GM03348 (cell line): Measurements from ENCODE around the gene TGFBR1.
A peak's percentile ranks its signal among the peaks of the same experiment; 100 is the strongest.

Experiments
- DNase-seq: peaks from one replicate; pipeline ENCODE4 v3.0.0; 2012; ENCODE audit warnings: low spot score

TGFBR1 gene

GRCh38 chr9:99137225-99137624 is 32.3 kb downstream of the TGFBR1 start:
- DNase-seq = no peak

DNA sequence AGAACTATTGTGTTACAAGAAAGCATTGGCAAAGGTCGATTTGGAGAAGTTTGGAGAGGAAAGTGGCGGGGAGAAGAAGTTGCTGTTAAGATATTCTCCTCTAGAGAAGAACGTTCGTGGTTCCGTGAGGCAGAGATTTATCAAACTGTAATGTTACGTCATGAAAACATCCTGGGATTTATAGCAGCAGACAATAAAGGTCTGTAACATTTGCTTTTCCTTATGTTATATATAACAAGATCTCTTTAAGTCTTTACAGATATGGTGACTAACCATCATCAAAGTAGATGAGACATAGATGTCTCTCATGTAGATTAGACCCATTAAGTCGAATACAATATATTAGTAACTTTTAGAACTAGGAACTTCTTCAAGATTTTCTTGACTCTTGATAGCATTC is 33.0 kb downstream of the TGFBR1 start:
- no peak for DNase-seq

DNA sequence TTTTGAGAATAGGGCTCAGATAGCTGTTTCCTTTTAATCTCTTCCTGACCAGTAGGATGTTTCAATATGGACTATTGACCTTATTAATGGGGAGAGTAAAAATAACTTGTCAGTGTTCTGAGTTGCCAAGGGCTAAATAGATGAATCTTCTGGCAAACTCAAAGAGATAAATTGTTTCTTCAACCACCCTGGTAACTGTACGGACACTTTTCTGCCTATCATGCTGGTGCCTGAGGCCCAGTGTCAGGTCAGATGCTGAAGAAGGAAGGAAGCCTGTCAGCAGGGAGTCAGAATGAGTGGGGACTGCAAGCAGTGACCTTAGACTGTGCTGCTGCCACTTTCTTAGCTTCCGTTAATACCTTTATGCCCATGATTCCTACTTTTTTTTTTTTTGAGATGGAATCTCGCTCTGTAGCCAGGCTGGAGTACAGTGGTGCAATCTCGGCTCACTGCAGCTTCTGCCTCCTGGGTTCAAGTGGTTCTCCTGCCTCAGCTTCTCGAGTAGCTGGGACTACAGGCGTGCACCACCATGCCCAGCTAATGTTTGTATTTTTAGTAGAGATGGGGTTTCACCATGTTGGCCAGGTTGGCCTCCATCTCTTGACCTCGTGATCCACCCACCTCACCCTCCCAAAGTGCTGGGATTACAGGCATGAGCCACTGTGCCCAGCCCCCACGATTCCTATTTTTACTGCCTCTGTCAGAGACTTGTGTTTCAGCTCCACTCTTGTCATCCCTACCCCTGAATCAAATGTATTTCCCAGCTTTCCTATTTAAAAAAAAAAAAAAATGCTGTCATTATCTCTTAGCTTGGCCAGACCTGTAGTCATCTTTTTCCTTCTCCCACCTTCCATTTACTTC is 33.7 kb downstream of the TGFBR1 start:
- DNase-seq = no peak

DNA sequence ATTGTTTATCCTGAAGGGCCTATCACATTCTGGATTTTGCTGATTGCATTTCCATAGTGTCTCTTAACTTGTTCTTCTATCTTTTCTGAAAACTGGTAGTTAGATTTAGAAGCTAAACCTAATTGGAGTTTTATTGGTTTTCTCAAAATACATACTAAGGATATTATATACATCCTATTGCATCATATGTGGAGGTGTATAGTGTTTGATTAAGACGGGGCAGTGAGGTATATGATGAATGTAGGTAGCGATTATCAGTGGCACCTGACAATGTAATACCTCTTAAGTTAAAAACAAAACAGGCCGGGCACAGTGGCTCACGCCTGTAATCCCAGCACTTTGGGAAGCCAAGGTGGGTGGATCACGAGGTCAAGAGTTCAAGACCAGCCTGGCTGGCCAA is 35.0 kb downstream of the TGFBR1 start:
- DNase-seq = no peak

GRCh38 chr9:99140685-99141314 is 35.9 kb downstream of the TGFBR1 start:
- DNase-seq = peak; percentile 68

GRCh38 chr9:99141849-99142248 is 36.9 kb downstream of the TGFBR1 start:
- no peak for DNase-seq

- DNase-seq = no peak
Measured at GRCh38 chr9:99142275-99142674, 37.4 kb downstream of the TGFBR1 start.

DNA sequence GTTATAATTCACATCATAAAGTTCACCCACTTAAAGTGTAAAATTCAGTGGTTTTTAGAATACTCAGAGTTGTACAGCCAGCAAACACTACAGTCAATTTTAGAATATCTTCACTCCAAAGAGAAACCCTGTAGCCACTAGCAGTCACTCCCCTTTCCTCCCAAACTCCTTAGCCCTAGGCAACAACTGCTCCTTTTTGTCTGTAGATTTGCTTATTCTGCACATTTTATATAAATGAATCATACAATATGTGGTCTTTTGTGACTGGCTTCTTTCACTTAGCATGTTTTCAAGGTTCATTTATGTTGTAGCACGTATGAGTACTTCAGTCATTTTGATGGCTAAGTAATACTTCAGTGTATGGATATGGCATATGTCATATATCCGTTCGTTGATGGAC is 38.7 kb downstream of the TGFBR1 start:
- DNase-seq = no peak

DNA sequence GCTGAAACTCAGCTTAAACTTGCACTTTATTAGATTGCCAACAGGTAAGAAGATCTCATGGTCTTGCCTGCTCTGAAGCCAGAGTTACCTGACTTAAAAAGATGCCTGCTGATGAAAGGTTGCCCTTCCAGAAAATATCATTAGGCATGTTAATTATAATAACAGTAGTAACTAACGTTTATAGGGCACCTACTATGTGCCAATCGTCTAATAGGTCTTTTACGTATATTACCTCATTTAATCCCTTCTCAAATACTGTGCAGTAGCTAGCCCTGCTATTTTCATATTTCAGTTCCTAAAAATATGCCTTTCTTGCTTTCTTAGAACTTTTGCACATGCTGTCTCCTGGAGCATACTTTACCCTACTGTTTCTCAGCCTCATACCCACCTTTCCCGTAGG is 40.1 kb downstream of the TGFBR1 start:
- DNase-seq = no peak

DNA sequence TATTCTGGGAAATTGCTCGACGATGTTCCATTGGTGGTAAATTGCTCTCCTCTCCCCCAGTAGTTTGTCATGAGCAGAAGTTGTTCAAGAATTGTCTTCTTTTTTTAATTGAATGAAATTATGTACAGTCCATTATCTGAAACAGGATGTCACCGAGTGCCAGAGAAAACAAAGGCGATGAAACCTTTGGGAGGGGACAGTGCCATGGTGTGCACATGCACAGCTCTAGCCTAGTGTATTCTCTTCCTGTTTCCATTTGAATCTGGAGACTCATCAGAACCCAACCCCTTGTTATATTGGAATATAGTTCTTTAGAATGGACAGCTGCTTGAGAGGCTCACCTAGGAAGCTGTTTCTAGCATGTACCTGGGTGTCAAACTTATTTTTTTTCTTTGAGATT is 41.7 kb downstream of the TGFBR1 start:
- DNase-seq = no peak

- no peak for DNase-seq
Measured at GRCh38 chr9:99147177-99147576, 42.3 kb downstream of the TGFBR1 start.

GRCh38 chr9:99150451-99151171 is 45.7 kb downstream of the TGFBR1 start:
- DNase-seq = no peak

DNA sequence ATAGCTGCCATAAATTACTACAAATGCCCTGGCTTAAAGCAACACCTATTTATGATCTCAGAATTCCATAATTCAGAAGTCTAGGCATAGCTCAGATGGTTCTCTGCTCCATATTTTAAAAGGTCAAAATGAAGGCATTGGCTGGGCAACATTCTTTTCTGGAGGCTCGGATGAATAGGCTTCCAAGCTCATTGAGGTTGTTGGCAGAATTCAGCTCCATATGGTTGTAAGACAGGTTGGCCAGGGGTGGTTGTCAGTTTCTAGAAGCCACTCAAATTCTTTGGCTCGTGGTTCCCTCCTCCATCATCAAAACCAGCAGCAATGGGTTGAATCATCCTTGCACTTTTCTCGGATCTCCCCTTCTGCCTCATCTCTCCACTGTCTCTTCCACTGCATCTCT is 49.4 kb downstream of the TGFBR1 start:
- DNase-seq = no peak

GRCh38 chr9:99155736-99156135 is 50.8 kb downstream of the TGFBR1 start:
- DNase-seq = no peak

DNA sequence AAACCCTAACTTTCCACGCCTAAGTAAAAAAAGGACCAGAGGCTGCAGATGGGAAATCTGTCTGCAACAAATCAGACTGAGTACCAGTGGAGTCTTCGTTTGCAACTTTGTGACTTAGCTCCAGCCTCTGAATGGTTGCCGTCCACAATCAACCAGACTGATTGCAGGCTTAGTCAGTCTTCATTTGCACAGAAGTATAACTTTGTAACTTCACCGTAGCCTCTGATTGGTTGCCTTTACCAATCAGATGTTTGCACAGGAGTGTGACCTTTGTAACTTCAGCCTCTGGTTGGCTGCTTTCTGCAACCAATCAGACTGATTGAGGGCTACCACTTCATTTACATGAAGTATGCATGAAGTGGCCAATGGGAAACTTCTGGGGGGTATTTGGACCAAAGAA is 53.7 kb downstream of the TGFBR1 start:
- DNase-seq = no peak

DNA sequence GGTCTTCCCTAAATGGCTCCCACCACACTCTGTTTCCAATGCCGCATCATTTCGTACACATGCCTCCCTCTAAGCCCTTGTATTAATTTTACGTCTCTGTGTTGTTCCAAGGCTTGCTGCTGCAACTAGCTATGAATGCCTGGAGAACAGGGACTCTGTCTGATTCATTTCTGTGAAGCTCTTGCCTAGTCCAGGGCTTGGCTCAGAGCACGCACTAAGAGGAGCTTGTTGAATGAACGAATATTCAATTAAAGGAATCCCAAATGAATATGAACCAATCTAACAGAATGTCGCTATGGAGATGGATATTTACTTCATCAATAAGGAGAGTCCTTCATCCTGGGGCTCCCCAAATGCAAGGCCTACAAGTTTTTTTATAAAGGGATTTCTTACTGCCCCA is 55.3 kb downstream of the TGFBR1 start:
- DNase-seq = no peak

- peak; percentile 64 for DNase-seq
Measured at GRCh38 chr9:99162759-99163364, 57.9 kb downstream of the TGFBR1 start.

- no peak for DNase-seq
Measured at GRCh38 chr9:99166149-99166548, 61.2 kb downstream of the TGFBR1 start.

- no peak for DNase-seq
Measured at GRCh38 chr9:99167119-99167518, 62.2 kb downstream of the TGFBR1 start.

GRCh38 chr9:99167694-99168093 is 62.8 kb downstream of the TGFBR1 start:
- DNase-seq = no peak

GRCh38 chr9:99169086-99169485 is 64.2 kb downstream of the TGFBR1 start:
- DNase-seq = no peak

DNA sequence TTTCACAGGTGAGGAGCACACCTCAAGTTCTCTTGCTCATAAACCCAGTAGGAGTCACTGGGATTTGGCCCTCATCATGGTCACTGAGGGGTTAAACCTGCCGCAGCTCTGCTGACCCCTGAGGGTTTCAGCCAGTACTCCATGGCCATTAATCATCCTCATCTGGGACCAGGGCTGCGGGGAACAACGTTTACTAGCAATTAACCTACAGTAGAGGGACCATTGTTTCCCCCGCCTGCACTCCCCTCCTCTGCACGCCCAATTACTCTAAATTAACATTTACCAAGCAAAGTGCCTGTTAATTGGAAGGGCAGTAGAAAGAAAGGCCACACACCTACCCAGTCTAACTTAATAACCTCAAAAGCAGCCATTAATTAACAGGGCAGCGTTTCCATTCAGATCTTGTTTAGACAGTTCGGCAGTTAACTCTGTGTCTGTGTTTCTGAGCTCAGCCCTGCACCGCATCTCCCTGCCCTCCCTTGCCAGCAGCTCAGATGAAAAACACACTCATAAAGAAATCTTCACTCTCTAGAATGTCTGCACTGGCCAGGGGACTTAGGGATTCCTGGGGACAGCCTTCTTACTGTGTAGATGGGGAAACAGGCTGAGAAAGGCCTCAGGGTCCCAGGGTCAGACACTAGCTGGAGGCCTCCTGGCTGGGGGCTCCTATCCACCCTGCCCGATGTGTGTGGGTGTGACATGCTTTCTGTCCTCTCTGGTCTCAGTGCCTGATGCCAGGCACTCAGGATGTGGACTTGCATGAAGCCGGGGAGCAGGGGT is 65.3 kb downstream of the TGFBR1 start:
- DNase-seq = no peak
